Stimulated activated CD8-positive, alpha-beta memory T cell treated with anti-CD3 and anti-CD28 coated beads, Interleukin-4, amount 100 ng/mL, for 4 hours (primary cell): ENCODE data around the gene CCL3.
"Not testable (repeated sequence)": the region's sequence is repeated elsewhere in the genome, so short reads cannot be mapped to it uniquely, and the experiment has no call there.

Experiments
- DNase-seq, 2 donors: peaks; one replicate each; pipeline ENCODE4 v3.0.0-alpha.2; 2020; ENCODE audit warnings: low read depth in 2 of 2, low spot score in 1 of 2

CCL3 gene

DNA sequence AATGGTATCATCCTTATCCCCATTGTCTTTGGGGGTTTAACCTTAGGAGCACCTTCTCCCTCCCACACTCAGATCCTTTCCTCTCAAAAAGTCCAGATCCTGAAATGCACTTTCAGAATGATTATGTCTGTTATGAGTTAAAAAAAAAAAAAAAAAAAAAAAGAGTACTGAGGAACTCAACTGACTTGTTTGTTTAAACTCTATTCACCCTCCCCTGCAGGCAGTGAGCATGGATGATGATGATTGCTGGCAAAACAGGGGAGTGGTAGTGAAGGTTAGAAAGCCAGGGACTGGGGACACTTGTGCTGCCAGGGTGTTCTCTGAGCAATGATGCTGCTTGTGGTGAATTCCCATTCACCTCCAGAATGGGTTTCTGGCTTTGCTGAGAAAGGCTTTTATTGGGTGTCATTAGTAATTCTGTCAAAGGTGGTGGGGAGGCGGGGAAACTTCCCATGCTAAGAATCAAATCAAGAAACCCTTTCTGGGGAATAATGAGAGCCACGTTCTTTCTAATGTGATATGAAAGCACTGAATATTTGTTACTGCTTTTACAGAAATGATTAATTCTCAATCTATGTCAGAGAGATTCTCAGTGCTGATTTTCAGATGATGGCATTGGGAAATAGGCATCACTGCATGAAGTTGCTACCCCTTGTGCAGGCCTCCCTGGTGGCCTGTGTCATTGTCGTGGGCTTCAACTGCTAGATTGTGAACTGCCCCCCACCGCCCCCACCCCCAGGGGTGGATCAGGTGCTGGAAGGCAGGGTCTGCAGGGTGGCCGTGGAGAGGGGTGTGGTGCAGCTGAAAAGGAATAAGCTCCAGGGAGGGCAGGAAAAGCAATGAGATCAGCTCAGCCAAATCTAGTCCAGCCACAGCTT is 27.8 kb upstream of the CCL3 start:
- no peak for DNase-seq

DNA sequence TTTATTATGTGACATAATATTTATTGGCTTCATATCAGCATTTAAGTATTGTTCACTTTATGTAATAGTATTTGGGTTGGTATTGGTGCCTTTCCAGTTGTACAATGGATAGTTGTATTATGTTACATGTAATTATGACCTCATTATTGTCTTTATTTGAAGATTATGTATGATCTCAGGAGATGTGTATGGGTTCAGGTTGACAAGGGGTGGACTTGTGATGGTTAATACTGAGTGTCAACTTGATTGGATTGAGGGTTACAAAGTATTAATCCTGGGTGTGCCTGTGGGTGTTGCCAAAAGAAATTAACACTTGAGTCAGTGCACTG is 25.7 kb upstream of the CCL3 start:
- not testable (repeated sequence) for DNase-seq

DNA sequence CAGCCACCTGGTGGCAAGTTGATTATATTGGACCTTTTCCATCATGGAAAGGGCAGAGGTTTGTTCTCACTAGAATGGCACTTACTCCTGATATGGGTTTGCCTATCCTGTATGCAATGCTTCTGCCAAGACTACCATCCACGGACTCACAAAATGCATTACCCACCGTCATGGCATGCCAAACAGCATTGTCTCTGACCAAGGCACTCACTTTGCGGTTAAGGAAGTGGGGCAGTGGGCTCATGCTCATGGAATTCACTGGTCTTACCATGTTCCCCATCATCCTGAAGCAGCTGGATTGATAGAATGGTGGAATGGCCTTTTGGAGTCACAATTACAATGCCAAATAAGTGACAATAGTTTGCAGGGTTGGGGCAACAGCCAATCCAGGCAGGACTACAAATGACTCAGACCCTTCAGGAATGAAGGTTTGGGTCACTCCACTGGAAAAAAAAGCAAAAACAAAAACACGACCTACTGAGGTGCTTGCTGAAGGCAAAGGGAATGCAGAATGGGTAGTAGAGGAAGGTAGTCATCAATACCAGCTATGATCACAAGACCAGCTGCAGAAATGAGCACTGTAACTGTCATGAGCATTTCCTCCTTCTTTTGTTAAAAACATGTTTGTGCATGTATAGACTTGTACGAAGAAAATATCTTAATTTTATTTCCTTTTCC is 25.2 kb upstream of the CCL3 start:
- not testable (repeated sequence) for DNase-seq

DNA sequence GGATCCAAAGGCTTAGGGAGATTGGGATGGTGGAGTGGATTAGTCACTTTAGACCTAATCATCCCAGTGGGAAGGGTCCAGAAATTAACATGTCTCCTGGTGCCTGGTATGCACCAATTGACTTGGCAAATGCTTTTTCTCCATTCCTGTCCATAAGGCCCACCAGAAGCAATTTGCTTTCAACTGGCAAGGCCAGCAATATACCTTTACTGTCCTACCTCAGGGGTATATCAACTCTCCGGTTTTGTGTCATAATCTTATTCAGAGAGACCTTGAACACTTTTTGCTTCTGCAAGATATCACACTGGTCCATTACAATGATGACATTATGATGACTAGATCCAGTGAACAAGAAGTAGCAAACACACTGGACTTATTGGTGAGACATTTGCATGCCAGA is 23.2 kb upstream of the CCL3 start:
- not testable (repeated sequence) for DNase-seq

DNA sequence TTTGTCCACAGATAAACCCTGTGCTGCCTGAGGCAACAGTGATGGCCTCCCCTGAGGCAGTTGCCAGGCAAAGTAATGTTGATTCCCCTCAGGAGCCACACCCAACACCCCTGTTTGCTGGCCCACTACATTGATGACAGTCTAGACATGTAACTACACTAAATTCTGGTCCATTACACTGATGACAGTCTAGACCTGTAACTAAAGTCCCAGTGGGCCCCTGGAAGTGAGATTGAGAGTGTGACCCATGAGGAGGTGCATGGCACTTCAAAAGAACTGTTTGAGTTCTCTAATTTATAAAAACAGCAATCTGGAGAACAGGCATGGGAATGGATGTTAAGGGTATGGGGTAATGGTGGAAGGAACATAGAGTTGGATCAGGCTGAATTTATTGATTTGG is 22.6 kb upstream of the CCL3 start:
- no peak for DNase-seq

DNA sequence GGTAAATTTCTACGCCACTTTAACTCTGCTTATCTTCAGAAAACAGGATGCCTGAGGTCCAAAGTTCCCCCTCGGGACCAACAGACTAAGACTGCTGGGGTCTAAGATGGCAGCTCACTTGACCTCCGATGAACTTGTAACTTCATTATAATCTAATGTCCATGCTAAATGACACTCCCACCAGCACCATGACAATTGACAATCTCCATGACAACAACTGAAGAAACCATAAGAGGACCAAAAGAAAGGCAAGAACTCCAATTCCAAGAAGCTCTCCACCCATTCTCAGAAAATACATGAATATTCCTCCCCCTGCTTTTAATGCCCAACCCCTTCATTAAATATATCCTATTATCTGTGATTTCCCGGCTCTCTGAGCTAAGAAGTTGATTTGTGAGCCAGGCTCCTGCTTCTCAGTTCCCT is 21.1 kb upstream of the CCL3 start:
- DNase-seq: no peak

DNA sequence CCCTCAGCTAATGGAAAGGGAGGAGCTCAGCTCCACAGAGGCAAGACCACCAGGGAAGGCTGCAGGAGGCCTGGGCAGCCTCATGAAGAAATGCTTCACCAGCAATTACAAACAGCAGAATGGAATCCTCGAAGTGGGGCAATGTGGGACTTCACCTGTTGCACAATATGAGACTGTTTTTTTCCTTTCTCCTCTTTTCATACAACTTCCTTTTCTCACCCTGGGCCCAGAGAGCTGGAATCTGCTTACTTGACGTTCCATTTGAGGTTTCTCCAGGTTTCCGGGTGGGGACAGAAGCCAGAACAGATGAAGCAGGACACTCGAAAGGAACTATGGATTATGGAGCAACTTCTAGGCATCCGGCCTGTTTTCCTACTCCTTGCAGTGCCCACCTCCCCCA is 18.3 kb upstream of the CCL3 start:
- DNase-seq: not testable (repeated sequence)

DNA sequence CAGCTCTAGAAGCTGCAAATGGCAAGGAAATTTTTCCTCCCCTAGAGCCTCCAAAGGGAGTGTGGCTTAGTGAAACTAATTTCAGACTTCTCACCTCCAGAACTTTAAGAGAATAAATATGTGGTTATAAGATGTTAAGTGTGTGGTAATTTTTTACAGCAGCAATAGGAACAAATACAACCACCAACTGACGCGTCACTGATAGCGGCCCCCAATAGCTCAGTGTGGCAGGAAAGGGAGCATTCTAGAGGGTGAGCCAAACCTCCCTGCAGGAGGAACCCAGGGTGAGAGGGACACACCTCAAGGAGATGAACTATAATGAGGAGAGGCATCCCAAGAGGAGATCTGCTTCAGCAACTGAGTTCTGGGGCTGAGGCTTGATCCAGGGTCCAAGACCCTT is 17.7 kb upstream of the CCL3 start:
- no peak for DNase-seq

DNA sequence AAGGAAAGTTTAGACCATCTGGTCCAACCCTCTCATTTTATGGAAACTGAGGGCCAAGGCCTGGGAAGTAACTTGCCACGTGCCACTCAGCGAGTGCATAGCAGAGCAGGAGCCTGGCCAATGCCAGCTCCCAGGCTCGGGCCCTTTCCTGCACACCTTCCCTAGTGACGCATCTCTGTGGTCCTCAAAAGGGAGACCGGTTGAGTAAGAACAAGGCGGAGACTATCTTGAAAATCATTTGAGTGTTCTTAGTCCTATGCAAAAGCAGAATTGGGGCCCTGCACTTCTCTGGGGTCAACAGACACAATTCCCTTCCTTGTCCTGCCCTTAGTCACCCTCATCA is 16.5 kb upstream of the CCL3 start:
- no peak for DNase-seq

DNA sequence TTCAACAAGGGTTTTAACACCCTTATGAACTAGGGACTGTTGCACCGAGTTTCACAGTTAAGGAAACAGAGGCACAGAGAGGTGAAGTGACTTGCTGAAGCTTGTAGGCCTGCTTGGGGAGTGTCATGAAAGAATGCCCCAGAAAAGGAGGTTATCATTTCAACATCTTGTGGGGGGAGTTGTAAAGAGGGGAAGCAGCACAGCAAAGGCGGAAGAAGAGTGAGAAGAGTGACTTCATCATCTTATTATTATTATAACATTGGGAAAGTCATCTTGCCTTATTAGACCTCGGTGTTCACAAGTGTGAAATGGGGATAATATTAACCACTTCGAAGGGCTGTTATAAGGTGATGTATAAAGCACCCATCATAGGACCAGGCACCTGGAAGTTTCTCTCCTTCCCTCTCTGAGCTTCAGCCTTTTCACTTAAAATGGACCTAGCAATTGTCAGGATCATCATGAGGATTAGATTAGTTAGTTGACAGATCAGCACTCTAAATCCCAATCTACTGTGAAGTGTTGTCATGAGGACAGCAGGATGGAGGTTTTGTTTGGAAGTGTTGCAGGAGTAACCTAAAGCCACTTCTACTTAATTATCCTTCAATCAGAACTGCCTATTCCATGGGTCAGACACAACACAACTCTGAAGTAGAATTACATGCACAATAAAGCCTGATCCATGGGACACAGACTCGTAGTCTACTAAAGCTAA is 16.0 kb upstream of the CCL3 start:
- DNase-seq: no peak

DNA sequence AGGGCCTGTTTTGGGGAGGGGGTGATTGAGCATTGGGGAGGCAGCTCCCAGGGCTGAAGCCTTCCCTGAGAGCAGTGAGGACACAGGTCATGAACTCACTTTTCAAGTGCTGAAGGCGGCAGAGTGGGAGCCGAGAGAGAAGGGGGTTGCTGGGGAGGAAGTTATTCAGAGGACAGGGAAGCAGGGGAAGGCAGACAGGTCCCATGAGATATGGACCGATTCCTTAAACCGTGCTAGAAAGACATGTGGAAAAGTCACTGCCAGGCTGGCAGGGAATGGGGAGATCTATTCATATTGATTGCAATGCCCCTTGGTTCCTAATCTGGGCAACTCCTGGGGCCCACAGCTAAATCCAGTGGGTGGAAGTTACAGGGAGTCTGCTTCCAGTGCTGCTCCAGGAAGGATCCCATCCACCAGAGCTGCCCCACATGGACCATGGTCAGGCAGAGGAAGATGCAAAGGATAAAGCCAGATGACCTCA is 14.8 kb upstream of the CCL3 start:
- DNase-seq: no peak

DNA sequence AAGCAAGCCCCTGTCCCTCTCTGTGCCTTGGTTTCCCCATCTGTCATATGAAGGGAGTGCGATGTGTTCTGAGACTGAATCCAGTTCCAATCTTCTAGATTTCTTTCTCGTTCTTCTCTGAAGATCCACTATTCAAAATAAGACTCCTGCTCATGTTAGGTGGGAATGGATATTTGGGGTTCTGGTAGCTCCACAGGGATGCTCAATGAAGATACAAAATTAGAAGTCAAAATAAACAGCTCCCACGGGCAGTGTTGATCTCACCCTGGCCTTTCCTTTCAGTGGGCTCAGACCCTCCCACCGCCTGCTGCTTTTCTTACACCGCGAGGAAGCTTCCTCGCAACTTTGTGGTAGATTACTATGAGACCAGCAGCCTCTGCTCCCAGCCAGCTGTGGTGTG is 14.3 kb upstream of the CCL3 start:
- not testable (repeated sequence) for DNase-seq

DNA sequence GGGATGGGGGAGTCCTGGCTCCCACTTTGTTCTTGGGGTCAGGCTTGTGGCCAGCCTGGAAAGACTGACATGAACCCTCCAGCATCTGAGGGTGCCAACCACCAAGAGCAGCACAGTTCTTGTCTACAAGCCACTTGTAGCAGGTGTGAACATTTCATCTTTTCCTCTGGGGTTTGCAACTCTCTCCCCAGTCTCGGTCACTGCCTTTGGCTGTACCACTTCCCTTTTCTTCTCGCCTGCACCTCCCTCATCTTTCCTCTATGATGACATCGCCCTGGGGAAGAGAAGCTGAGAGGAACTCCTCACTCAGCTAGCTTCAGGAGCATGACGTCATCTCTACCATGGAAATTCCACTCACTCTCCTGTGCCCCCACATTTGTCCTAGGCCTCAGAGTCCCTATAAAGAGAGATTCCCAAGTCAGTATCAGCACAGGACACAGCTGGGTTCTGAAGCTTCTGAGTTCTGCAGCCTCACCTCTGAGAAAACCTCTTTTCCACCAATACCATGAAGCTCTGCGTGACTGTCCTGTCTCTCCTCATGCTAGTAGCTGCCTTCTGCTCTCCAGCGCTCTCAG is 13.5 kb upstream of the CCL3 start, which contains the start of gene CCL4:
CCL4 (plus strand) TSS at position 427 of the 575 bp plus-strand sequence; CDS start at position 506, 79 bp downstream.
- not testable (repeated sequence) for DNase-seq

DNA sequence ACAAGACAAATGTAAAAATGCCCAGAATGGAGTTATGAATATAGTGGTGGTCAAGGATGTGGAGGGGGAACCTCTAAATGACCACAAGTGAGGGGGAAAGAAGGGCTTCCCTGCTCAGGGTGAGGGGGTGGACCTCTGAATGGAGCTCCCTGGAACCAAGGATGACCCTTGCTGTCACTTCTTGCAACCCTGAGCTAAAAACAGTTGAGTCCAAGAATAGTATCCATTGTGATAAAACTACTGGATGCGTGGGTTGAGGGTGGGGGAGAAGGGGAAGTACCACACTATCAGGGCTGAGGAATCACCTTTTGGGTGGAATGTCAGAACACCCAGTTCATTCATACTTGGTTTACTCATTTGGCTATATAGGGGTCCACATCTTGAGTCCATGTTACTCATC is 9.1 kb upstream of the CCL3 start:
- DNase-seq: not testable (repeated sequence)

DNA sequence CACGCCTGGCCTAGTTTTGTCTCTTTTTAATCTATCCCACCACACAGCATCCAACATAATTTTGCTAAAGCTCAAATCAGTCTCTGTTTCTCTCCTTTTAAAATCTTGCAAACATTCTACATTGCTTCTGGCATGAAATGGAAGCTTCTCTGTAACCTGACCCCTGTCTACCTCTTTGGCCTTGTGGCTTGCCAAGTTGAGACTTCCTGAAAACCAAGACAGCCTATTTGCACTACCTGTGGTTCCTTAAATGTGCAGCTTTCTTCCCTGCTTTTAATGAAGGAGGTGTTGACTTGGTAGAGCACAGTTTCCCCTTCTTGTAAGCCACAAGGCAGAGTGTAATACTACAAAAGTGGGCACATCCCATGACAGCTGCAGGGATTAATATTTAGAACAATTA is 6.0 kb upstream of the CCL3 start:
- no peak for DNase-seq

DNA sequence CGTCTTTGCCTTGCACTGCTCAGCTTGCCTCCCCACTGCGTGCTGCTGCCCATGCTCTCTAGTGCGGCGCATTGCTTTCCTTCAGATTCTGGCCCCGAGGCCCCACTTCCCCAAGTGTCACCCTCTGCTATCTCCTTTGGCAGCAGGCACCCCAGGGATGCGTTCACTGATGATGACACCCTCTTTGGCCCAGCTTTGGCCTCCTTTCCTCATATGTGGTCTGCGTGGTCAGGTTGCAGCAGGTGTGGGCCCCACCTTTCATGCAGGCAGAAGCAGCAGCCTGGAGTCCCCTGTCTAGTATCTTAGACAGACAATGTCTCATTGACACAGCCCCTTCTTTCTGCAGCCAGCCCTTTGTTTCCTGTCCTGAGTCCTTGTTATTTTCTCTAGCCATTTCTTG is 4.8 kb upstream of the CCL3 start:
- DNase-seq: no peak

DNA sequence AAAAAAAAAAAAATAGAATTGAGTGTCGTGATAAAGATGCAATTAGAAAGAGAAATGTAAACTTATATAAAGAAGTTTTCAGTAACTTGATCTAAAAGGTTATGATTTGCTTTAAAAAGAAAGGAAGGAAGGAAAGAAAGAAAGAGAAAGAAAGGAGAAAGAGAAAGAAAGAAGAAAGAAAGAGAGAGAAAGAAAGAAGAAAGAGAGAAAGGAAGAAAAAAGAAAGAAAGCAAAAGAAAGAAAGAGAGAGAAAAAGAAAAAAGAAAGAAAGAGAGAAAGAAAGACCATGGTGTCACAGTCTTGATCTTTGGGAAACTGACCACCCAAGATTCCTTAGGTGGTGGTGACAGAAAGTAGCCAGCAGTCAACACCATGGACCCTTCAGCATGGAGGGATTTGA is 4.3 kb upstream of the CCL3 start:
- DNase-seq: no peak

DNA sequence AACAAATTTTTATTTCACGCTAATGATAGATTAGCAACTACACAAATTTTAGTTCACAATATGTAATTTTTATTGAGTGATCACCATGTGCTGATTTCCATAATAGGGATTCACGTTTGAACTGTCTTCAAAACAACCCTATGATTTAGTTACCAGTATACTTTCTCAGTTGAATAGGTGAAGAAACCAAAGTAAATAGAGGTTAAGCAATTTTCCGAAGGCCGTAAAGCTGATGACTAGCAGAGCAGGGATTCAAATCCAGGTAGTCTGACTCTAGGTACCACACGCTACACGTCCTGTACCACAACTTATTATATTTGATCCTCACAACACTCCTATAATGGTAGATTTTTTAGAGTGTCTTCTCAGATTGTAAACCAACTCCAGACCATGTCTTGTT is 2.8 kb upstream of the CCL3 start:
- DNase-seq: not testable (repeated sequence)

DNA sequence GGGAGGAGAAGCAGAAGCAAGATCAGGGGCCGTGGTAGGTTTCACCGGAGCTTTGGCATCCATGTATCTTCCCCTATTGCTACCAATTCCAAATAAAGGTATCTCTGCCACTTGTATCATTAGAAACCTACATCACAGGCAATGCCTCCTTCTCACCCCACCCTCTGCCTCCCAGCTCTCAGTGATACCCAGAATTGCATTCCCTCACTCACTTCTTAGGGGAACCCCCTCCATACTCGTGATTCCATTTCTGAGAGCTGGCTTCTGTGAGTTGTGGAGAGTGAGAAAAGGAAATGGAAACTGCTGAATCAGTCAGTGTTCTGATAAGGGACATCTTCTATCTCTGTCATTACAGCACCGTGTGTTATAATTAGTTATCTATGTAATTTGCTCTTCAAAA is 2.3 kb upstream of the CCL3 start:
- no peak for DNase-seq

DNA sequence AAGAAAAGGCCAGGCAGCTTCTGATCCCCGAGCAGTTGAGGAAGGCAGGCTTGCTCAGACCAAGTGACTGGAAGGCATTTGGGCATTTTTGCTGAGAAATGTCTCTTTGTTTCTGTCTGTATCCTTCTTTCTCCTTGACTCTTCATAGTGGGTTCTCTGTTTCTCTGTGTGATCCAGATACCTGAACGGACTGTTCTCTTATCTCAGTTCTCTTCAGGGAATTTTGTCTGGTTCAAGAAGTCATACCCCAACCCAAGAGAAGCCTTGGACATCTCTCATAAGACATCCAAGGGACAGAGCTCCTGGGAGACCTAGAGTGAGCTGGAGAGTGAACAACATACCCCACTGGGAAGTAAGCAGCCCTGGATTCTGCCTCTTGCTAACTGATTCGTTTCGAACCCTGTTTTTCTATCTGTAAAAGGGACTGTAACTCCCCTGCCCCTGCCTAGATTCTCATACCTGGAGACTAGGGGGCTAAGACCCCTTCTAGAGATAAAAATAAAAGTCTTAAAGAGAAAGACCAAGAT is 541 bp downstream of the CCL3 start:
- DNase-seq: no peak

DNA sequence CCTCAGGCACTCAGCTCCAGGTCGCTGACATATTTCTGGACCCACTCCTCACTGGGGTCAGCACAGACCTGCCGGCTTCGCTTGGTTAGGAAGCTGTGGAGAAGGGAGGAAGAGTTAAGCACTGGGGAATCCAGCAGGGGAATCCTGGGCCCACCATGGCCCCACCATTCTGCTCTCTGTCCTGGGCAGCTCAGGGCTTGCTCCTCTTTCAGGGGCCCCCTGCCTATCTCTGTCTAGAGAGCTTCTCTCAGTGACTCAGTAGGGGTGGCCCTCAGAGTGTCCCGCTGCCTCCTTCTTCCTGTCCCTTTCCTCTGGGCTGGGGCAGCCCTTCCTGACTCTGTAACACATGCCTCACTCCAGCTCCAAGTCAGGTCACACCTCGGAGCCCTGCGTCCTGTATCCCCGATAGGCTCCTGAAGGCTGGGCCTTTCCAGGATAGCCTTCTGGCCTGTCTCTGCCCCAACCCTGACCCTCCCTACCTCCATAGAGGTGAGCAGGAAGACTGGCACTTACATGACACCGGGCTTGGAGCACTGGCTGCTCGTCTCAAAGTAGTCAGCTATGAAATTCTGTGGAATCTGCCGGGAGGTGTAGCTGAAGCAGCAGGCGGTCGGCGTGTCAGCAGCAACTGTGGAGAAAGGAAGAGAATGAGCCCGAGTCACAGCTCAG is 1.1 kb downstream of the CCL3 start:
- no peak for DNase-seq
